K562 (cell line): Measurements from ENCODE around the gene IRAK2. TPM values are rescaled to one million over a fixed set of nuclear protein-coding genes. Genes with fewer than 3 reads are reported as not detected.

Experiments used
- BACH1 ChIP-seq: fragments of 200-800 bp; sonication (Bioruptor generic); IDR thresholded peaks from 2 replicates; pipeline ENCODE4 v1.6.1; 2016; ENCODE audit warnings: missing genetic modification characterization, missing compliant biosample characterization
- CREB3L1 ChIP-seq: fragments of 450-650 bp; IDR thresholded peaks from 2 replicates; pipeline ENCODE4 v1.6.1; 2014; ENCODE audit warnings: low read depth, mild to moderate bottlenecking, moderate library complexity, borderline replicate concordance
- FOXP4 ChIP-seq: sonication (generic); formaldehyde crosslinking; IDR thresholded peaks from 2 replicates; pipeline ENCODE4 v1.8.0; 2022; ENCODE audit warnings: mild to moderate bottlenecking, missing genetic modification reagents, borderline replicate concordance
- MBD2 ChIP-seq: sonication (generic); IDR thresholded peaks from 2 replicates; pipeline ENCODE4 v1.6.1; 2016; ENCODE audit warnings: low read depth, borderline replicate concordance
- NRF1 ChIP-seq, 2 experiments: fragments of 450-650 bp; IDR thresholded peaks in 1 of 2; conservative IDR thresholded peaks in 1 of 2; 2 replicates each; pipeline ENCODE4 v1.6.1; 2014; ENCODE audit warnings: mild to moderate bottlenecking in 2 of 2
- RAD21 ChIP-seq, 2 experiments: fragments of 250-450 bp in 1 of 2; fragments of 450-650 bp in 1 of 2; sonication (Bioruptor Pico) in 1 of 2; formaldehyde crosslinking in 1 of 2; IDR thresholded peaks in 1 of 2; conservative IDR thresholded peaks in 1 of 2; 2 replicates each; pipeline versions ENCODE4 v1.4.0 to v1.8.0; 2020 to 2022; ENCODE audit warnings: mild to moderate bottlenecking in 2 of 2, moderate library complexity in 1 of 2
- TEAD2 ChIP-seq: fragments of 450-650 bp; IDR thresholded peaks from 2 replicates; pipeline ENCODE4 v1.6.1; 2016; ENCODE audit warnings: missing genetic modification characterization, control low read depth, missing compliant biosample characterization
- ZBTB40 ChIP-seq, 2 experiments: fragments of 450-650 bp in 1 of 2; sonication (generic) in 1 of 2; formaldehyde crosslinking in 1 of 2; IDR thresholded peaks; 2 replicates each; pipeline versions ENCODE4 v1.7.1 to v1.9.0; 2016 to 2022; ENCODE audit warnings: inconsistent platforms in 1 of 2, mild to moderate bottlenecking in 1 of 2, missing genetic modification reagents in 1 of 2
- ZNF639 ChIP-seq, 2 experiments: fragments of 200-800 bp in 1 of 2; sonication (Bioruptor generic) in 1 of 2; sonication (generic) in 1 of 2; formaldehyde crosslinking in 1 of 2; IDR thresholded peaks in 1 of 2; conservative IDR thresholded peaks in 1 of 2; 2 replicates each; pipeline versions ENCODE4 v1.5.0 to v1.6.1; 2016 to 2020; ENCODE audit warnings: missing compliant biosample characterization in 1 of 2, missing genetic modification characterization in 1 of 2, missing genetic modification reagents in 1 of 2
- polyA plus RNA-seq, 8 experiments: library from polyadenylated mRNA; depleted of rRNA in 4 of 8; stranded (reverse) in 5 of 8; unstranded in 3 of 8; fragments of >200 nt; fragmentation: Nextera tagmentation in 2 of 8; fragmentation: Illumina TruSeq in 1 of 8; extraction: Ambion mirVana in 2 of 8; extraction: Trizol in 1 of 8; gene quantifications; 2 replicates each; pipeline versions ENCODE4 v1.2.1 to v1.2.3, GENCODE V29; 2011 to 2014; ENCODE audit warnings: inconsistent platforms in 1 of 8, missing spikeins in 1 of 8
- total RNA-seq, 7 experiments: library from RNA; depleted of rRNA in 6 of 7; stranded (reverse); fragments of >200 nt in 6 of 7; fragmentation: Illumina TruSeq in 2 of 7; extraction: Trizol in 2 of 7; gene quantifications; 2 replicates each; pipeline versions ENCODE4 v1.2.1 to v1.2.3, GENCODE V29; 2011 to 2021; ENCODE audit warnings: low replicate concordance in 1 of 7

IRAK2 gene
- total and polyA plus RNA-seq, 9 of the 15 experiments (the other 6 are each of a cell fraction or from before 2014, with no cell fraction given) = 0.42 to 4.4 (median 2.7) TPM

GRCh38 chr3:10164546-10165393, at the start of gene IRAK2 (continued):
- no peak for TF ChIP-seq BACH1 (tag)
- TF ChIP-seq RAD21 (CRISPR knock-in tag; conservative IDR thresholded peaks at IDR 0.05 in 1 of 2, IDR thresholded peaks at IDR 0.05 in 1 of 2) = peak; percentile 23 to 32
- peak; percentile 66; the same call in 1 of the 2 replicates for TF ChIP-seq FOXP4 (CRISPR knock-in tag)
- 0 out of 2 replicates have a peak, but pooled peaks have one; percentile 11 for TF ChIP-seq ZBTB40 (IDR thresholded peaks at IDR 0.05)
- no peak for TF ChIP-seq ZBTB40 (CRISPR knock-in tag; IDR thresholded peaks at IDR 0.05)
- peak; percentile 14; the same call in 1 of the 2 replicates for TF ChIP-seq MBD2
- TF ChIP-seq ZNF639 (CRISPR knock-in tag; conservative IDR thresholded peaks at IDR 0.05 in 1 of 2, IDR thresholded peaks at IDR 0.05 in 1 of 2) = no peak
- peak; percentile 24 to 34; a peak in 2 of 4 replicates for TF ChIP-seq NRF1 (conservative IDR thresholded peaks at IDR 0.05 in 1 of 2, IDR thresholded peaks at IDR 0.05 in 1 of 2)
- no peak for TF ChIP-seq TEAD2 (tag)
- no peak for TF ChIP-seq CREB3L1
